AG09309 (cell line): ENCODE data around the gene FEZF1.

Experiments used
- DNase-seq: peaks from one replicate; pipeline ENCODE4 v3.0.0-alpha.2; 2010; ENCODE audit warnings: low read depth
- H3K4me3 ChIP-seq: 2 replicates; pipeline ENCODE4 v1.5.1; 2011; ENCODE audit warnings: mild to moderate bottlenecking, low read depth, low read length, moderate library complexity; ENCODE audit not compliant: control insufficient read depth
- TF ChIP-seq, protein P1 (sequence below): IDR thresholded peaks from 2 replicates; pipeline ENCODE4 v1.5.1; 2011; ENCODE audit warnings: mild to moderate bottlenecking, low read depth, low read length, inconsistent platforms; ENCODE audit not compliant: insufficient read depth, control insufficient read depth; ENCODE audit errors: missing control alignments

The FEZF1 gene

DNA sequence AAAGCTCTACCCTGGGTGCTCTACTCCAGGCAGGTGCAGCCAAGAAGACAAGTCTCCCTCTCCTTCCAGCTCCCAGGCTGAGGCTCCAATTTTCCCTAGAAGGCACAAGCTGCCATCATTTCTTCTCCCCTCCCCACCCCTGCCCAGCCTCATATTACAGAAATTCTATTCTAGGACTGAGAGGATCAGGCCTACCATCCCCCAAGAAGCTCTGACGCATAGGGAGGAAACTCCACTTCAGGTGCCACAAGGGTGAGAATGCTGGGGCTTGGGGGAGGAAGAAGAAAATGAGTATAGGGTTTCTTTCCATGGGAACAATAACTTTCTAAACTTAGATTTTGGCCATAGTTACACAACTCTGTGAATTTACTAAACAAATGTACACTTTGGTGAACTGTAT lies 35.3 kb downstream of the FEZF1 start:
- TF ChIP-seq, protein P1, sequence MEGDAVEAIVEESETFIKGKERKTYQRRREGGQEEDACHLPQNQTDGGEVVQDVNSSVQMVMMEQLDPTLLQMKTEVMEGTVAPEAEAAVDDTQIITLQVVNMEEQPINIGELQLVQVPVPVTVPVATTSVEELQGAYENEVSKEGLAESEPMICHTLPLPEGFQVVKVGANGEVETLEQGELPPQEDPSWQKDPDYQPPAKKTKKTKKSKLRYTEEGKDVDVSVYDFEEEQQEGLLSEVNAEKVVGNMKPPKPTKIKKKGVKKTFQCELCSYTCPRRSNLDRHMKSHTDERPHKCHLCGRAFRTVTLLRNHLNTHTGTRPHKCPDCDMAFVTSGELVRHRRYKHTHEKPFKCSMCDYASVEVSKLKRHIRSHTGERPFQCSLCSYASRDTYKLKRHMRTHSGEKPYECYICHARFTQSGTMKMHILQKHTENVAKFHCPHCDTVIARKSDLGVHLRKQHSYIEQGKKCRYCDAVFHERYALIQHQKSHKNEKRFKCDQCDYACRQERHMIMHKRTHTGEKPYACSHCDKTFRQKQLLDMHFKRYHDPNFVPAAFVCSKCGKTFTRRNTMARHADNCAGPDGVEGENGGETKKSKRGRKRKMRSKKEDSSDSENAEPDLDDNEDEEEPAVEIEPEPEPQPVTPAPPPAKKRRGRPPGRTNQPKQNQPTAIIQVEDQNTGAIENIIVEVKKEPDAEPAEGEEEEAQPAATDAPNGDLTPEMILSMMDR = no peak
- no peak overlapping the region for H3K4me3 ChIP-seq
- no peak for DNase-seq

DNA sequence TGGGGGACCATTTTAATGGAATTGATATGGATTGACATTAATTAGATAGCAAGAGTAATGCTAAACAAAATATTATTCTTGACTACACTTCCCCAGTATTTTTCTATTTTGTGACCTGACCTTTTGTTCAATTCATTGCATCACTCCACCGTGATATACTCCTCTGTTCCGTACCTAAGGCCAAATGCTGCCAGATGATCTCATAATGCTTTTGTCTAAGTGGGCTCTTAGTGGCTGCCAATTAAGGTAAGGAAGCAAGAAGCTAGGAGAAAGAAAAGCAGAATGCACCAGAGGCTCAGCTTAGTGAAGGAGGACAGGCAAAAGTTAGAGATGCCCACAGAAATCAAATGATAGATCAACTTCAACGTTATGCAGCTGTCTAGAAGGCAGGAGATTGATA lies 36.4 kb downstream of the FEZF1 start:
- DNase-seq = no peak
- no peak overlapping the region for H3K4me3 ChIP-seq
- TF ChIP-seq, protein P1 = no peak

- TF ChIP-seq, protein P1 = no peak
Observed at GRCh38 chr7:122262246-122262645, 42.3 kb downstream of the FEZF1 start.

GRCh38 chr7:122261442-122261841 lies 43.1 kb downstream of the FEZF1 start:
- no peak for DNase-seq
- TF ChIP-seq, protein P1 = no peak
- no peak overlapping the region for H3K4me3 ChIP-seq

More at GRCh38 chr7:122262246-122262645, 42.3 kb downstream of the FEZF1 start:
- H3K4me3 ChIP-seq = no peak overlapping the region
- no peak for DNase-seq

- DNase-seq = no peak
- no peak overlapping the region for H3K4me3 ChIP-seq
- TF ChIP-seq, protein P1 = no peak
Observed at GRCh38 chr7:122261016-122261415, 43.5 kb downstream of the FEZF1 start.

DNA sequence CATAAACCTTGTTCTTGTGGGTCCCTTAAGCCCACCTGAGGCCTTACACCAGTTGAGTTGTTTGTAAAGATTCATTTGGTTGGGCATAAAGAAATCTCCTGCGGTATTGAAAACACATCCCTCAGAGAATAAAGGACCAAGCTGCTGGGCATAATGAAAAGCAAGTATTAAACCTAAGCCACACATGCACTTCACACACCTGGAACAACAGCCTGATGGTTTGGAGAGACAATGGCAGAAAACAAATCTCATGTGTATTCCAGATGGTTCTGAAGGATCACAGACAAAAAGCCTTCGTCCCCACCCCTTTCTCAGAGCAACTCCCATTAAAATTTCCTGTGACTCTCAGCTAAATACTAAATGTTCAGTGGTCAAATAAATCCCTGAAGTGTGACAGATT lies 44.2 kb downstream of the FEZF1 start:
- DNase-seq = no peak
- TF ChIP-seq, protein P1 = no peak
- no peak overlapping the region for H3K4me3 ChIP-seq

DNA sequence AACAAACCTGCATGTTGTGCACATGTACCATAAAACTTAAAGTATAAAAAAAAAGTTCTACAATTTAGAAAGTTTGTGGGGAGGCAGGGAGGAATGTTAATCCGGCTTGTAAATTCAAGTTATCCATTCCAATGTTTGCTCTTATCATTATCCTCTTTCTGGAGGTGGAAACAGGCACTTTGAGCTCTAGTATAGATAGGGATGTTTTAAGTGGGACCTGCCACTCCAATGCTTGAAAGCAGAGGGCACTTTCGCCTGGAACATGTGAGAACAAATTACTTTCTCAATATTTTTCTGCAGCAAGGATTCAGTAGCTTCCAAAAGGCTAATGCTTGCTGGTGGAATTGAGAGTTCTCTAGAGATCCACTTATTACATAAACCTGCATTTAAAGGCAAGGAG lies 45.6 kb downstream of the FEZF1 start:
- TF ChIP-seq, protein P1 = no peak
- DNase-seq = no peak
- H3K4me3 ChIP-seq = no peak overlapping the region
